GM12878 (cell line): Measurements from ENCODE around the gene GFRA1. TPM values are rescaled to one million over a fixed set of nuclear protein-coding genes. Genes with fewer than 3 reads are reported as not detected.

Experiments
- ATAC-seq: fragments of 200-7000 bp; cut with Tn5 transposase; 3 replicates; pipeline ENCODE4 v1.9.1; 2020; ENCODE audit warnings: mild to moderate bottlenecking, moderate library complexity
- BruUV-seq: library from RNA; stranded (reverse); fragments of 400-500 nt; replicated peaks from 2 replicates; lab custom pipeline; 2021; lab: Mats Ljungman, UMichigan
- CTCF ChIA-PET: fragments of 300-600 bp; sonication (Branson Sonifier 250); formaldehyde crosslinking; extraction: SDS; loops from one replicate; lab custom pipeline; 2021; ENCODE audit warnings: inconsistent platforms; lab: Yijun Ruan, JAX
- POLR2A ChIA-PET: fragments of 350-600 bp; formaldehyde crosslinking; extraction: SDS; loops from one replicate; lab custom pipeline; 2021; ENCODE audit warnings: inconsistent platforms; lab: Charles Lee
- RAD21 ChIA-PET: fragments of 300-600 bp; sonication (Branson Sonifier 250); formaldehyde crosslinking; loops from one replicate; lab custom pipeline; 2023; ENCODE audit warnings: antibody characterized with exemption; ENCODE audit not compliant: unreplicated experiment; lab: Charles Lee
- SMC1A ChIA-PET: fragments of 300-600 bp; sonication (Branson Sonifier 250); formaldehyde crosslinking; loops from one replicate; lab custom pipeline; 2023; ENCODE audit not compliant: unreplicated experiment, uncharacterized antibody; lab: Charles Lee
- DNase-seq: peaks from one replicate; pipeline ENCODE4 v3.0.0-alpha.2; 2011; ENCODE audit warnings: low read depth, low spot score
- FAIRE-seq: peaks from 3 replicates; lab custom pipeline; 2011; peaks lifted over from hg19 to GRCh38; lab: Jason Lieb, UNC
- H2AFZ ChIP-seq: 2 replicates; pipeline ENCODE4 v1.6.0; 2011; ENCODE audit warnings: low read depth, low read length, control low read depth; ENCODE audit not compliant: control insufficient read depth
- H3K27ac ChIP-seq: 2 replicates; pipeline ENCODE4 v1.5.1; 2011; ENCODE audit warnings: control low read depth; ENCODE audit not compliant: control insufficient read depth, insufficient read depth
- H3K27me3 ChIP-seq, 2 experiments: replicated peaks in 1 of 2; 2 replicates each; pipeline versions ENCODE4 v1.6.0 to v1.6.1; 2011; ENCODE audit warnings: low read length in 1 of 2; ENCODE audit not compliant: control insufficient read depth in 2 of 2, insufficient read depth in 2 of 2
- H3K36me3 ChIP-seq, 2 experiments: 2 replicates each; pipeline ENCODE4 v1.5.1; 2011; ENCODE audit warnings: low read length in 1 of 2; ENCODE audit not compliant: control insufficient read depth in 2 of 2, insufficient read depth in 2 of 2
- H3K4me1 ChIP-seq: 2 replicates; pipeline ENCODE4 v1.6.1; 2011; ENCODE audit warnings: mild to moderate bottlenecking, low read length, moderate library complexity, mixed read lengths; ENCODE audit not compliant: control insufficient read depth, insufficient read depth
- H3K4me2 ChIP-seq: 2 replicates; pipeline ENCODE4 v1.6.0; 2011; ENCODE audit warnings: control low read depth; ENCODE audit not compliant: control insufficient read depth, insufficient read depth
- H3K4me3 ChIP-seq: fragments of 200-600 bp; sonication (generic); 2 replicates; pipeline ENCODE4 v1.5.1; 2016
- H3K79me2 ChIP-seq: 2 replicates; pipeline ENCODE4 v1.6.0; 2011; ENCODE audit warnings: low read length; ENCODE audit not compliant: control insufficient read depth, insufficient read depth
- H3K9ac ChIP-seq: 2 replicates; pipeline ENCODE4 v1.8.0; 2011; ENCODE audit warnings: low read length, control low read depth, mixed read lengths; ENCODE audit not compliant: control insufficient read depth, insufficient read depth
- H3K9me3 ChIP-seq: replicated peaks from 3 replicates; pipeline ENCODE4 v1.5.1; 2011; ENCODE audit warnings: mild to moderate bottlenecking, low read length; ENCODE audit not compliant: control insufficient read depth, insufficient read depth
- H4K20me1 ChIP-seq: 2 replicates; pipeline ENCODE4 v1.6.0; 2011; ENCODE audit not compliant: control insufficient read depth, insufficient read depth
- BCLAF1 ChIP-seq: fragments of 450-650 bp; IDR thresholded peaks from 2 replicates; pipeline ENCODE4 v1.6.1; 2017; ENCODE audit warnings: antibody characterized with exemption, mild to moderate bottlenecking, moderate library complexity
- SMC3 ChIP-seq: IDR thresholded peaks from 2 replicates; pipeline ENCODE4 v1.6.1; 2011; ENCODE audit warnings: low read length, improper control_type of control experiment, borderline replicate concordance
- SUPT20H ChIP-seq: IDR thresholded peaks from 2 replicates; pipeline ENCODE4 v1.6.1; 2011; ENCODE audit warnings: low read depth, mild to moderate bottlenecking, low read length, moderate library complexity, borderline replicate concordance; ENCODE audit not compliant: control insufficient read depth
- ZNF24 ChIP-seq: fragments of 450-650 bp; IDR thresholded peaks from 2 replicates; pipeline ENCODE4 v1.6.1; 2017; ENCODE audit warnings: antibody characterized with exemption, mild to moderate bottlenecking
- ZNF274 ChIP-seq: IDR thresholded peaks from one replicate; pipeline ENCODE4 v1.8.0; 2011; ENCODE audit not compliant: insufficient read length, insufficient read depth
- ZSCAN29 ChIP-seq: fragments of 450-650 bp; IDR thresholded peaks from 2 replicates; pipeline ENCODE4 v1.6.1; 2017; ENCODE audit warnings: mild to moderate bottlenecking, moderate library complexity
- WGBS: methylation state at CpG from one replicate; pipeline ENCODE4 v1.1.6; 2016; ENCODE audit warnings: low lambda C conversion rate; ENCODE audit not compliant: insufficient replicate concordance, insufficient coverage; ENCODE audit errors: missing lambda C conversion rate; 5-methylcytosine and 5-hydroxymethylcytosine counted together
- in situ Hi-C: fragments of 300-500 bp; cut with MboI; formaldehyde crosslinking; loops from 9 replicates; pipeline ENCODE4 v1.14.3; 2018; ENCODE audit warnings: mixed read lengths
- intact Hi-C: fragments of 100-400 bp; cut with micrococcal nuclease; formaldehyde crosslinking; loops from one replicate; pipeline ENCODE4 v1.14.2; 2022; ENCODE audit not compliant: unreplicated experiment
- polyA plus RNA-seq, 11 experiments: library from polyadenylated mRNA; depleted of rRNA in 4 of 11; unstranded in 6 of 11; stranded (reverse) in 5 of 11; fragments of >200 nt; fragmentation: Nextera tagmentation in 4 of 11; fragmentation: Illumina TruSeq in 1 of 11; extraction: Ambion mirVana in 4 of 11; extraction: Trizol in 1 of 11; gene quantifications; 1 replicate in 1 of 11; 2 replicates in 10 of 11; pipeline versions ENCODE4 v1.2.1 to v1.2.3, GENCODE V29; 2011 to 2016; ENCODE audit warnings: inconsistent platforms in 2 of 11, missing spikeins in 2 of 11, low read depth in 1 of 11
- total RNA-seq, 4 experiments: library from RNA; depleted of rRNA in 3 of 4; stranded (reverse); fragments of >200 nt in 3 of 4; fragmentation: Illumina TruSeq in 1 of 4; extraction: Trizol in 1 of 4; gene quantifications; 2 replicates each; pipeline versions ENCODE4 v1.2.1 to v1.2.3, GENCODE V29; 2013 to 2021

Gene GFRA1
- total and polyA plus RNA-seq, 10 of the 15 experiments (the other 5 are each of a cell fraction or from before 2014, with no cell fraction given): 0.05 to 0.19 TPM; not detected in 8

- WGBS: 7% methylated on average over 8 of the region's 8 CpGs
- ChIA-PET RAD21 (no interaction called here), POLR2A (no interaction called here), CTCF (no interaction called here), SMC1A (interaction anchor here (1.4 kb wide), 1 partner anchor 13 kb away, joined by 3 read pairs; no protein-coding TSS in a partner anchor)
- in situ Hi-C loops (no loop called here), intact Hi-C loops (no loop called here)
- no peaks in the 10 kb centered on the region for H3K79me2 ChIP-seq
- no peak overlapping the region for H3K9ac ChIP-seq
- H4K20me1 ChIP-seq: no peaks in the 10 kb centered on the region
- BruUV-seq: no TSS peak
- H3K27me3 ChIP-seq: 0 out of 4 replicates have a peak, but pooled peaks cover 0 to 1% of the 10 kb centered on the region in 2 experiments
- no peak overlapping the region for H3K4me2 ChIP-seq
- no peak for TF ChIP-seq ZNF24
- no peak for TF ChIP-seq SMC3
- no peak for TF ChIP-seq ZNF274
- TF ChIP-seq BCLAF1: no peak
- TF ChIP-seq SUPT20H: no peak
- no peak for TF ChIP-seq ZSCAN29
- no peaks in the 10 kb centered on the region for H3K9me3 ChIP-seq
- no peaks in the 10 kb centered on the region for H3K4me1 ChIP-seq
- H2AFZ ChIP-seq: no peak overlapping the region
- ATAC-seq (no peak), FAIRE-seq (no peak), DNase-seq (no peak)
- H3K36me3 ChIP-seq: no peaks in the 10 kb centered on the region
- H3K4me3 ChIP-seq: no peak overlapping the region
- no peak overlapping the region for H3K27ac ChIP-seq
Observed at GRCh38 chr10:116241085-116241484, 31.9 kb downstream of the GFRA1 start.
